GM12801 (cell line): ENCODE measurements around the gene REL.

ENCODE experiments used
- TF ChIP-seq, protein P1 (sequence below): IDR thresholded peaks from one replicate; pipeline ENCODE4 v1.5.1; 2011; ENCODE audit warnings: control low read depth; ENCODE audit not compliant: insufficient read length; ENCODE audit errors: extremely low read depth

Gene REL

DNA sequence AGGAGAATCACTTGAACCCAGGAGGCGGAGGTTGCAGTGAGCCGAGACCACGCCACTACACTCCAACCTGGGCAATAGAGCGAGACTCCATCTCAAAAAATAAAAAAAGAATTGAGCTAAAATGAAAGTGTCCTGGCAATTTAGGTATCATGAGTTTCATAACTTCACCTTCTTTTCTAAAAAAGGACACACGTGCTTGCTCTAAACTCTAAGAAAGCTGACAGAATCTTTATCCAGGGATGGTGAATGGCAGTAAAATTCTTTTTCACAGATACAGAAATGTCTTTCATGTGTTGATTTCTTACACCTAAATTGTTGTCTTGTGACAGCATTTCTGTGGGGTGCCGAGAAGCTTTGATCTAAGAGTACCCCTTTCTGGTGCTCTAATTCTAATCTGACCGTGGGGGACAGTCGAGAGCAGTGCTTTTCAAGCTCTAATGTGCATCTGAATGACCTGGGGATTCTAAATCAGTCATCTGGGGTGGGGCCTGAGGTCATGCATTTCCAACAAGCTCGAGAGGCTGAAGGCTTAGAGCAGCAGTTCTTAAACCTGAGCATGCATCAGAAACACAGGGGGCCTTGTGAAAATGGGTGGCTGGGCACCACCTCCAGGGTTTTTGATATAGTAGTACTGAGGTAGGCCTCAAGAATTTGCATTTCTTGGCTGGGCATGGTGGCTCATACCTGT, 42.1 kb upstream of the REL start:
- TF ChIP-seq, protein P1, sequence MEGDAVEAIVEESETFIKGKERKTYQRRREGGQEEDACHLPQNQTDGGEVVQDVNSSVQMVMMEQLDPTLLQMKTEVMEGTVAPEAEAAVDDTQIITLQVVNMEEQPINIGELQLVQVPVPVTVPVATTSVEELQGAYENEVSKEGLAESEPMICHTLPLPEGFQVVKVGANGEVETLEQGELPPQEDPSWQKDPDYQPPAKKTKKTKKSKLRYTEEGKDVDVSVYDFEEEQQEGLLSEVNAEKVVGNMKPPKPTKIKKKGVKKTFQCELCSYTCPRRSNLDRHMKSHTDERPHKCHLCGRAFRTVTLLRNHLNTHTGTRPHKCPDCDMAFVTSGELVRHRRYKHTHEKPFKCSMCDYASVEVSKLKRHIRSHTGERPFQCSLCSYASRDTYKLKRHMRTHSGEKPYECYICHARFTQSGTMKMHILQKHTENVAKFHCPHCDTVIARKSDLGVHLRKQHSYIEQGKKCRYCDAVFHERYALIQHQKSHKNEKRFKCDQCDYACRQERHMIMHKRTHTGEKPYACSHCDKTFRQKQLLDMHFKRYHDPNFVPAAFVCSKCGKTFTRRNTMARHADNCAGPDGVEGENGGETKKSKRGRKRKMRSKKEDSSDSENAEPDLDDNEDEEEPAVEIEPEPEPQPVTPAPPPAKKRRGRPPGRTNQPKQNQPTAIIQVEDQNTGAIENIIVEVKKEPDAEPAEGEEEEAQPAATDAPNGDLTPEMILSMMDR: no peak

- TF ChIP-seq, protein P1: no peak
These were observed 40.5 kb upstream of the REL start for GRCh38 chr2:60840880-60841279.

DNA sequence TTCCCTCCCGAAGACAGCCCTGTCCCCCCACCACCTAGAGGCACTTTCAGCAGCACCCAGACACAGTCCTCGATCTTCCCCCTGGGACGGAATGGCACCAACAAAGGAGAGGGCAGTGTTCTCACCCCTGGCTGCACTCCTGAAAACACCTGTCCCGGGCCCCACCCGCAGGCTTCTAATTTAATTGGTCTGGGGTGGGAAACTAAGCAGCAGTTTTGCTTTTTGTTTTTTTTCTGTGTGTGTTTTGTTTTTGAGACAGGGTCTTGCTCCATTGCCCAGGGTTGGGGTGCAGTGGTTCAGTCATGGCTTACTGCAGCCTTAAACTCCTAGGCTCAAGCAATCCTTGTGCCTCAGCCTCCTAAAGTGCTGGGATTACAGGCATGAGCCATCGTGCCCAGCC, 38.4 kb upstream of the REL start:
- TF ChIP-seq, protein P1: no peak

- TF ChIP-seq, protein P1: no peak
These were observed 37.3 kb upstream of the REL start for GRCh38 chr2:60844105-60844504.

GRCh38 chr2:60847854-60848253, 33.5 kb upstream of the REL start:
- TF ChIP-seq, protein P1: no peak

GRCh38 chr2:60849187-60849586, 32.2 kb upstream of the REL start:
- TF ChIP-seq, protein P1: no peak

- TF ChIP-seq, protein P1: no peak
These were observed 29.0 kb upstream of the REL start for GRCh38 chr2:60852282-60852860.

DNA sequence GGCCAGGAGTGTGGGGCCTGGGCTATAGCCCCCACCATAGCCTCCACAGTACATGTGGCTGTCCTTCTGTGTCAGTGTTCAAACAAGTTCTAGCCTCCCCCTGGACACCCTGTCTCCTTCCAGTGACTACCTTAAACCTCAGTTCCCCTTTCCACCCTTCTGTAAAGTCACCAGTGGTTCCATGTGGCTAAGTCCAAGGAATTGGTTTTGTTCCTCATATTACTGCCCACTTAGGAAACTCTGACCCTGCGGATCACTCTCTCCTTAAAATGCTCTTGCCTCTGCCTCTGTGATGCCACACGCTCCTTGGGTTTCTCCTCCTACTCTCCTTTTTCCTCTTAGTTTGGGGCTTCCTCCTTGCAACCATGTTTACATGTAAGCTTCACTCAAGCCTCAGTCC, 27.8 kb upstream of the REL start:
- TF ChIP-seq, protein P1: no peak
